Mucosa of stomach (tissue), 1 donor: ENCODE measurements around the gene LIPC.
A peak's percentile ranks its signal among the peaks of the same experiment; 100 is the strongest.

Source experiments
- H3K27me3 ChIP-seq: one replicate; pipeline ENCODE4 v1.7.0; 2013; ENCODE audit warnings: mild to moderate bottlenecking, low read length; ENCODE audit not compliant: control insufficient read depth, insufficient read depth
- H3K36me3 ChIP-seq: one replicate; pipeline ENCODE4 v1.7.0; 2013; ENCODE audit warnings: low read length; ENCODE audit not compliant: control insufficient read depth, insufficient read depth
- H3K4me1 ChIP-seq: one replicate; pipeline ENCODE4 v1.7.0; 2013; ENCODE audit warnings: mild to moderate bottlenecking, low read length; ENCODE audit not compliant: control insufficient read depth, insufficient read depth
- H3K4me3 ChIP-seq: one replicate; pipeline ENCODE4 v1.7.0; 2013; ENCODE audit warnings: low read length
- H3K9ac ChIP-seq: one replicate; pipeline ENCODE4 v1.7.0; 2013; ENCODE audit warnings: mild to moderate bottlenecking, low read length, moderate library complexity
- H3K9me3 ChIP-seq: one replicate; pipeline ENCODE4 v1.7.0; 2013; ENCODE audit warnings: mild to moderate bottlenecking, low read length, moderate library complexity; ENCODE audit not compliant: control insufficient read depth
- donor health status: Pancreatic carcinoma.

LIPC gene

DNA sequence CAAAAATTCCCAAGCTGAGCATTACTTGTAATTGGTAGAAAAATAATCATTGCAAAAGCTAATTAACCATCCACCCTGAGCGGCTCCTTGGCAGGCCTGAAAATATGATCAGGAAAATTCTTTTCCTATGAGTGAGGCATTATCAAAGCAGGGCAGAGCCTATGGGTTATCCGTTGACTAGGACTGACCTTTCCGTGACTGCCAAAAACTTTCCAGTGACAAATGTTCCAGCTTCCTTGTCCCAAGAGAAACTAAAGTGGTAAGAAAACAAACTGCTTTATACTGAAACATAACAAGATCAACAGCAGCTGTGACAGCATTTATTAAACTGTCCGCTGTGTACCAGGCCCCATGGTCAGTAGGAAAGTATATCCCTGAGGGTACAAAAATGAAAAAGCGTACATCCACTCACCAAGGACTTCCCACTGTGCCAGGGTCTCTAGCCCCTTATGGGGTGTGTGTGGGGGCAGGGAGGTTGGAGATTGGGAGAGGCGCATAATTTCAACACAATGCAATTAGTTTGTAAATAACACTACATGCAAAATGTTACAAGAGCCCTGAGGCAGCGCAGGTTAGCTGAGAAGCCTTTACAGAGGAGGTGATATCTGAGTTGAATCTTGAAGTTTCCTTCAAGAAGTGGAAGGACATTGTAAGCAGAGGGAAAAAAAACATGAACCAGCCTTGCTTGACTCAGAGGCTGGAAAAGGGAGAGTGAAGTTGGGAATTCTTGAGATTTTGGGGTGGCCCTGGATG is 8.5 kb downstream of the LIPC start:
- peaks cover 53% of the 10 kb centered on the region for H3K4me1 ChIP-seq

DNA sequence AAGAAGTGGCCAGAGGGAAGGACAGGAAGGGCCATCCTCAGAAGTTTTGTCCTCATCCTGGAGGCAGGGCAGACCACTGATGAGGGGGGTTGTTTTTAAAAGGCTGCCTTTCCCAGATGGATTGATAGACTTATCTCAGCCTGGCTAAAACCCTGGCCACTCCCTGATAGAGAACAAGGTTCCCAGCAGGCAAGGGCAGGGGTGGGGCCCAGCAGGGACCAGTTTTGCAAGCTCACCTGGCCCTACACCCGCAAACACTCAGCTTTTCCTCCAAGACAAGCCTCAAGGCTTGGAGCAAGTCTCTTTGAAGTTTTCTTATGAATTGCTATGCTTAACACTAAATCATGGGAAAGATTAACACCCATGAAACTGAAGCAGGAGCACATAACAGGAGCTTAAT is 9.1 kb downstream of the LIPC start:
- H3K4me3 ChIP-seq, result no peak overlapping the region
- peaks cover 53% of the 10 kb centered on the region for H3K4me1 ChIP-seq
- no peaks in the 10 kb centered on the region for H3K36me3 ChIP-seq
- H3K9ac ChIP-seq, result no peak overlapping the region
- no peaks in the 10 kb centered on the region for H3K27me3 ChIP-seq
- no peaks in the 10 kb centered on the region for H3K9me3 ChIP-seq

More for the DNA sequence above, 8.5 kb downstream of the LIPC start:
- Histone ChIP-seq H3K27me3 (no peaks in the 10 kb centered on the region), H3K9me3 (no peaks in the 10 kb centered on the region), H3K9ac (peak overlapping the region; percentile 3), H3K36me3 (no peaks in the 10 kb centered on the region), H3K4me3 (no peak overlapping the region)

DNA sequence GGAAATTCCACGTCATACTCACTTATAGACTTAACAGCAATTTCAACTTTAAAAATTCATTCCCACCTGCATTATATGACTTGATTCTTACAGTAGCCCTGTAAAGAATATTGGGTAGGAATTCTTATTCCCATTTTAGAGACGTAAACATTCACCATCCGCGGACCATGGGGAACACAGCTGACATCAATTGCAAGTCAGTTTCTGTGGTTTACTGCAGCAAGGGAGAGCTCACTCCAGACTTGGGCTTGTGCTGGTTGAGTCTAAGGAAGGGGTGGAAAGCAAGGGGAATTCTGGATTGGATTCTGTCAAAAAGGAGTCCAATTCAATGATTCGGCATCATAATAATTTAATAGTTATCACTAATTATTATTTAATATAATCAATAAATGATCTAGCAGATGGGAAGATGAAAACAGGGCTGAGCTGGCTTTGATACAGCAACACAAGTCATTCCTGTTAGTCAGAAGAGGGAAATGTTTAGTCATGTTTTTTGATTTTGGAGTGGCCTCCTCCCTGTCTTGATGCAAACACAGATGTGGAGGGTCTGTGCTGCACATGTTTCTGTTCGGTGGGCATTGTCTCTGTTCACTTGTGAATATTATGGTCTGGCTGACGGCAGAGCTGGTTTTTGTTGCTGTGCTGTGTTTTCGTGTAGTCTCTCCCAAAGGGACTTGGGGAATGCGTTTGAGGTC is 9.7 kb downstream of the LIPC start:
- H3K9me3 ChIP-seq, result no peaks in the 10 kb centered on the region
- no peak overlapping the region for H3K4me3 ChIP-seq
- no peaks in the 10 kb centered on the region for H3K27me3 ChIP-seq
- H3K36me3 ChIP-seq, result no peaks in the 10 kb centered on the region
- peaks cover 53% of the 10 kb centered on the region for H3K4me1 ChIP-seq
- H3K9ac ChIP-seq, result peak overlapping the region; percentile 2

DNA sequence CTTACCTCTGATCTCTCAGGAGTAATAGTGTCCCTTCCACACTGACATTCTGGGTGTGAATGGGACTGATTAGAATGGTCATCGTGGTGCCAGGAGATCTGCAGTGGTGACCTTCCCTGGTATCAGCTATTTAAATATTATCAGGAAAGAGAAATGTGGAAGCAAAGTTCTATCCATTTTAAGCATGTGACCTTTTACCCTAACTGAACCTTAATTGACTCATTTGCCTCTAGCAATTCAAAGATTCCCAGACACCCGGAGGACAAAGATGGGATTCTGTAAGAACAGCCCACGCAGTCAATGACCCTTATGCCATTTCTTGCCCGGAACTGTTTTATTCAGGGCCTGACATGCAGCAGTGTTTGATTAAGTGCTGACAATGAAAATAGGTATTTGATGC is 10.3 kb downstream of the LIPC start:
- Histone ChIP-seq H3K9ac (peak overlapping the region; percentile 2), H3K4me1 (peaks cover 54% of the 10 kb centered on the region), H3K4me3 (no peak overlapping the region), H3K36me3 (no peaks in the 10 kb centered on the region), H3K9me3 (no peaks in the 10 kb centered on the region), H3K27me3 (no peaks in the 10 kb centered on the region)

GRCh38 chr15:58443308-58443707 is 11.5 kb downstream of the LIPC start:
- no peak overlapping the region for H3K9ac ChIP-seq
- no peaks in the 10 kb centered on the region for H3K27me3 ChIP-seq
- no peaks in the 10 kb centered on the region for H3K9me3 ChIP-seq
- no peak overlapping the region for H3K4me3 ChIP-seq
- peaks cover 66% of the 10 kb centered on the region for H3K4me1 ChIP-seq
- H3K36me3 ChIP-seq, result no peaks in the 10 kb centered on the region

DNA sequence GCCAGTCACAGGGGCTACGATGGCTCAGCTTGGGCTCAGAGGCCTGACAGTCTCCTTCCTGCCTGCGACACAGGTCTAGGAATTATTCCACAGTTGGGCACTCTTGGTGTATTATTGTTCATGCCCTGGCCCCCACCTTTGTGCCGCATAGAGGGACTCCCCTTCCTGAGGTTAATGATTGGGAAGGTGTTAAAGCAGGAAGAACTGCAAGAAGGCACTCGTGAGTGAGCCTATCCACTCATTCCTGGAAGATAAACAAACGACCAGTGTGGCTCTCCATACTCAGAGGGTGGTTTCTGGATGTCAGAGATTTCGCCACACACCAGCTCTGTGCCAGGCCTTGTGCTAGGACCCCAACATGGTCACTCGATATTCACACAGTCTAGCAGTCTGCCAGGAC is 12.3 kb downstream of the LIPC start:
- H3K27me3 ChIP-seq, result no peaks in the 10 kb centered on the region
- H3K9ac ChIP-seq, result no peak overlapping the region
- peaks cover 72% of the 10 kb centered on the region for H3K4me1 ChIP-seq
- H3K4me3 ChIP-seq, result no peak overlapping the region
- no peaks in the 10 kb centered on the region for H3K9me3 ChIP-seq
- H3K36me3 ChIP-seq, result no peaks in the 10 kb centered on the region

- Histone ChIP-seq H3K4me3 (no peak overlapping the region), H3K36me3 (no peaks in the 10 kb centered on the region), H3K4me1 (peaks cover 64% of the 10 kb centered on the region), H3K9me3 (no peaks in the 10 kb centered on the region), H3K9ac (no peak overlapping the region), H3K27me3 (no peaks in the 10 kb centered on the region)
Observed at GRCh38 chr15:58444658-58445332, 13.0 kb downstream of the LIPC start.

DNA sequence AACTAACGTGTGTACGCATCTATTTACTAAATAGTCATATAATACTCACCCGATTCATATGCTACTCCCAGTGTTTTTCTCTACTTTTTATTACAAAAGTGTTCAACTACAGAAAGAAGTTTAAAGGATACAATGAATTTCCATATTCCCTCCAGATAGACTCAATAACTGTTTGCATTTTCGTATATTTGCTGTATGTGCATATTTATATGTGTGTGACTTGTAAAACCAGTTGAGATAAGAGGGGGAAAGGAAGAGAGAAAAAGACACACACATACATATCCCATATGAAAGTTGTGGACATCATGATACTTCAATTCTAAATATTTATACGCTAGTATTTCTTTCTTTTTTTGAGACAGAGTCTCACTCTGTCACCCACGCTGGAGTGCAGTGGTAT is 14.1 kb downstream of the LIPC start:
- H3K27me3 ChIP-seq, result no peaks in the 10 kb centered on the region
- peaks cover 57% of the 10 kb centered on the region for H3K4me1 ChIP-seq
- no peak overlapping the region for H3K9ac ChIP-seq
- H3K9me3 ChIP-seq, result no peaks in the 10 kb centered on the region
- H3K4me3 ChIP-seq, result no peak overlapping the region
- no peaks in the 10 kb centered on the region for H3K36me3 ChIP-seq

GRCh38 chr15:58446521-58446920 is 14.7 kb downstream of the LIPC start:
- Histone ChIP-seq H3K9me3 (no peaks in the 10 kb centered on the region), H3K36me3 (no peaks in the 10 kb centered on the region), H3K4me1 (peaks cover 51% of the 10 kb centered on the region), H3K9ac (no peak overlapping the region), H3K4me3 (no peak overlapping the region), H3K27me3 (no peaks in the 10 kb centered on the region)

- Histone ChIP-seq H3K4me3 (no peak overlapping the region), H3K9me3 (no peaks in the 10 kb centered on the region), H3K27me3 (no peaks in the 10 kb centered on the region), H3K4me1 (peaks cover 42% of the 10 kb centered on the region), H3K36me3 (no peaks in the 10 kb centered on the region), H3K9ac (no peak overlapping the region)
Observed at GRCh38 chr15:58447271-58448010, 15.7 kb downstream of the LIPC start.

DNA sequence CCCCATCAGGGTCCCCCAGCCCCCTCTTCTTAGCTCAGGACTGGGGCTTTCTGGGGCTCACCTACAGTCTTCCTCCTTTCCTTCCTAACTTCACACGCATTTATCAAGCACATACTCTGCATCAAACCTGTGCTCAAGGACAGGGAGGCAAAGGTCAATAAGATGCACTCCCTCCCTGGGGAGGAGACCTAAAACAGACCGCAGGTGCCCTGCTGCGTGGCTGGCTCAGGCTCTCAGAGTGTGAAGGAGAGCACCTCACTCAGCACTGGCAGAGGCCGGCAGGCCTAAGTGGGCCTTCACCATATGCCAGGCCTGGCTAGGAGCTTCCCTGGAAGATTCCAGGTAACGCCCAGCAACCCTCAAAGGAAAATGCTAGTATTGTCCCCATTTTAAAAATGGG is 16.5 kb downstream of the LIPC start:
- Histone ChIP-seq H3K36me3 (no peaks in the 10 kb centered on the region), H3K9ac (no peak overlapping the region), H3K4me1 (peaks cover 34% of the 10 kb centered on the region), H3K4me3 (no peak overlapping the region), H3K27me3 (no peaks in the 10 kb centered on the region), H3K9me3 (no peaks in the 10 kb centered on the region)

DNA sequence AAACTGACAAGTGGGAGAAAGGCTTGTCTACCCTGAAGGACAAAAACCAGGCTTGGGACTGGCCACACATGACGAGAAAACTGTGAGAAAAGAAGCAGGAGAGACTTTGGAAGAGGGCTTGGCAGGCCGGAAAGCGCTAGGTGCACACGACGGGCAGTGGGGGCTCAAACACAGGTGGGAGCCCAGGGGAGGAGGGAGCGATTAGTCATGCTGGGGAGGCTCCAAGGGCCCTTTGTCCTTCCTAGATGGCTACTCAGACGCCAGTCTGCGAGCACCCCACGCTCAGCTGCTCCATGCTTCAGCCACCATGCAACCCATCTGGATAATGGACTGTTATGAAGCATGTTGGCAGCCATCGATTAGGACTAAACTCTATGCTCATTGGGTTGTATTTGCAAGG is 17.1 kb downstream of the LIPC start:
- H3K4me3 ChIP-seq, result no peak overlapping the region
- no peaks in the 10 kb centered on the region for H3K9me3 ChIP-seq
- no peaks in the 10 kb centered on the region for H3K36me3 ChIP-seq
- peaks cover 33% of the 10 kb centered on the region for H3K4me1 ChIP-seq
- no peaks in the 10 kb centered on the region for H3K27me3 ChIP-seq
- no peak overlapping the region for H3K9ac ChIP-seq
